HepG2 (cell line): ENCODE measurements around the gene ARHGEF39. TPM values are rescaled to one million over a fixed set of nuclear protein-coding genes. Genes with fewer than 3 reads are reported as not detected.

ENCODE experiments used
- ATAD3A ChIP-seq: sonication (generic); formaldehyde crosslinking; IDR thresholded peaks from 2 replicates; pipeline ENCODE4 v1.4.0; 2020; ENCODE audit warnings: missing genetic modification reagents
- HNF4G ChIP-seq, 2 experiments: sonication (generic) in 1 of 2; formaldehyde crosslinking in 1 of 2; IDR thresholded peaks; 2 replicates each; pipeline versions ENCODE4 v1.4.0 to v1.6.1; 2011 to 2020; ENCODE audit warnings: borderline replicate concordance in 2 of 2, low read depth in 2 of 2, mild to moderate bottlenecking in 2 of 2, low read length in 1 of 2, missing genetic modification reagents in 1 of 2, moderate library complexity in 1 of 2
- JDP2 ChIP-seq: sonication (generic); formaldehyde crosslinking; IDR thresholded peaks from 2 replicates; pipeline ENCODE4 v1.8.1; 2022; ENCODE audit warnings: missing genetic modification reagents, borderline replicate concordance
- KLF6 ChIP-seq: IDR thresholded peaks from 2 replicates; pipeline ENCODE4 v1.8.0; 2016; ENCODE audit warnings: missing biosample characterization, missing genetic modification reagents
- KMT2A ChIP-seq: sonication (generic); formaldehyde crosslinking; IDR thresholded peaks from 2 replicates; pipeline ENCODE4 v1.4.0; 2020; ENCODE audit warnings: missing genetic modification reagents
- MAZ ChIP-seq, 2 experiments: sonication (generic) in 1 of 2; formaldehyde crosslinking in 1 of 2; IDR thresholded peaks; 2 replicates each; pipeline versions ENCODE4 v1.5.0 to v1.6.1; 2012 to 2020; ENCODE audit warnings: low read depth in 2 of 2, mild to moderate bottlenecking in 2 of 2, borderline replicate concordance in 1 of 2, improper control_type of control experiment in 1 of 2, low read length in 1 of 2, missing genetic modification reagents in 1 of 2, moderate library complexity in 1 of 2
- MBD4 ChIP-seq: IDR thresholded peaks from 2 replicates; pipeline ENCODE4 v1.6.1; 2012; ENCODE audit warnings: low read length, inconsistent platforms, borderline replicate concordance
- MIER2 ChIP-seq: IDR thresholded peaks from 2 replicates; pipeline ENCODE4 v1.6.1; 2016; ENCODE audit warnings: missing biosample characterization, missing genetic modification reagents
- MLLT10 ChIP-seq: sonication (generic); formaldehyde crosslinking; IDR thresholded peaks from 2 replicates; pipeline ENCODE4 v1.4.0; 2020; ENCODE audit warnings: missing genetic modification reagents
- NKX3-1 ChIP-seq: sonication (generic); formaldehyde crosslinking; IDR thresholded peaks from 2 replicates; pipeline ENCODE4 v1.5.0; 2020; ENCODE audit warnings: missing genetic modification reagents
- NR2F1 ChIP-seq, 2 experiments: fragments of 450-650 bp in 1 of 2; formaldehyde crosslinking in 1 of 2; IDR thresholded peaks; 2 replicates each; pipeline versions ENCODE4 v1.5.0 to v1.6.1; 2016 to 2020; ENCODE audit warnings: mild to moderate bottlenecking in 1 of 2, missing compliant biosample characterization in 1 of 2, missing genetic modification reagents in 1 of 2, moderate library complexity in 1 of 2
- POLR2G ChIP-seq: fragments of 200-400 bp; formaldehyde crosslinking; IDR thresholded peaks from 2 replicates; pipeline ENCODE4 v1.6.1; 2018; ENCODE audit warnings: mild to moderate bottlenecking, low read depth, low read length, moderate library complexity
- PRMT3 ChIP-seq: sonication (generic); formaldehyde crosslinking; IDR thresholded peaks from 2 replicates; pipeline ENCODE4 v1.8.1; 2022; ENCODE audit warnings: low read depth, mild to moderate bottlenecking, moderate library complexity, missing genetic modification reagents, borderline replicate concordance
- SCMH1 ChIP-seq: sonication (generic); formaldehyde crosslinking; IDR thresholded peaks from 2 replicates; pipeline ENCODE4 v1.9.0; 2021; ENCODE audit warnings: missing genetic modification reagents, mild to moderate bottlenecking, borderline replicate concordance
- TCF12 ChIP-seq, 2 experiments: fragments of 450-650 bp in 1 of 2; sonication (generic) in 1 of 2; formaldehyde crosslinking in 1 of 2; IDR thresholded peaks; 2 replicates each; pipeline versions ENCODE4 v1.6.1 to v1.8.0; 2017 to 2022; ENCODE audit warnings: antibody characterized with exemption in 1 of 2, mild to moderate bottlenecking in 1 of 2, missing genetic modification reagents in 1 of 2, moderate library complexity in 1 of 2
- ZFP90 ChIP-seq: sonication (generic); formaldehyde crosslinking; IDR thresholded peaks from 2 replicates; pipeline ENCODE4 v1.8.0; 2022; ENCODE audit warnings: missing genetic modification reagents, mild to moderate bottlenecking, inconsistent platforms, borderline replicate concordance
- ZNF710 ChIP-seq: sonication (generic); formaldehyde crosslinking; IDR thresholded peaks from 2 replicates; pipeline ENCODE4 v1.5.0; 2020; ENCODE audit warnings: mild to moderate bottlenecking, missing genetic modification reagents, borderline replicate concordance
- ZNF746 ChIP-seq: sonication (generic); formaldehyde crosslinking; IDR thresholded peaks from 2 replicates; pipeline ENCODE4 v1.8.0; 2022; ENCODE audit warnings: mild to moderate bottlenecking, missing genetic modification reagents
- ZSCAN20 ChIP-seq: sonication (generic); formaldehyde crosslinking; IDR thresholded peaks from 2 replicates; pipeline ENCODE4 v1.4.0; 2020; ENCODE audit warnings: missing genetic modification reagents, mild to moderate bottlenecking, borderline replicate concordance
- polyA plus RNA-seq, 8 experiments: library from polyadenylated mRNA; depleted of rRNA in 3 of 8; stranded (reverse) in 7 of 8; unstranded in 1 of 8; fragments of >200 nt; fragmentation: Illumina TruSeq in 4 of 8; extraction: Trizol in 4 of 8; gene quantifications; 2 replicates each; pipeline versions ENCODE4 v1.2.1 to v1.2.3, GENCODE V29; 2011 to 2016; ENCODE audit warnings: low read depth in 4 of 8, missing spikeins in 1 of 8, mixed read lengths in 1 of 8; ENCODE audit not compliant: insufficient read depth in 1 of 8
- total RNA-seq, 5 experiments: library from RNA; depleted of rRNA; stranded (reverse); fragments of >200 nt; fragmentation: Illumina TruSeq; extraction: Trizol; gene quantifications; 2 replicates each; pipeline ENCODE4 v1.2.3, GENCODE V29; 2016; ENCODE audit warnings: low read depth in 1 of 5
- TF ChIP-seq, protein P1 (sequence below): IDR thresholded peaks from 2 replicates; pipeline ENCODE4 v1.6.1; 2012; ENCODE audit warnings: inconsistent platforms
- TF ChIP-seq, protein P2 (sequence below): sonication (generic); formaldehyde crosslinking; IDR thresholded peaks from 2 replicates; pipeline ENCODE4 v1.9.0; 2021; ENCODE audit warnings: missing genetic modification reagents, borderline replicate concordance
- TF ChIP-seq, protein P3 (sequence below): sonication (generic); formaldehyde crosslinking; IDR thresholded peaks from 2 replicates; pipeline ENCODE4 v1.4.0; 2020; ENCODE audit warnings: mild to moderate bottlenecking, missing genetic modification reagents

Gene ARHGEF39
- total and polyA plus RNA-seq, 2 of the 13 experiments (the other 11 are each of a cell fraction or from before 2014, with no cell fraction given) = 11.2 to 12.3 TPM

DNA sequence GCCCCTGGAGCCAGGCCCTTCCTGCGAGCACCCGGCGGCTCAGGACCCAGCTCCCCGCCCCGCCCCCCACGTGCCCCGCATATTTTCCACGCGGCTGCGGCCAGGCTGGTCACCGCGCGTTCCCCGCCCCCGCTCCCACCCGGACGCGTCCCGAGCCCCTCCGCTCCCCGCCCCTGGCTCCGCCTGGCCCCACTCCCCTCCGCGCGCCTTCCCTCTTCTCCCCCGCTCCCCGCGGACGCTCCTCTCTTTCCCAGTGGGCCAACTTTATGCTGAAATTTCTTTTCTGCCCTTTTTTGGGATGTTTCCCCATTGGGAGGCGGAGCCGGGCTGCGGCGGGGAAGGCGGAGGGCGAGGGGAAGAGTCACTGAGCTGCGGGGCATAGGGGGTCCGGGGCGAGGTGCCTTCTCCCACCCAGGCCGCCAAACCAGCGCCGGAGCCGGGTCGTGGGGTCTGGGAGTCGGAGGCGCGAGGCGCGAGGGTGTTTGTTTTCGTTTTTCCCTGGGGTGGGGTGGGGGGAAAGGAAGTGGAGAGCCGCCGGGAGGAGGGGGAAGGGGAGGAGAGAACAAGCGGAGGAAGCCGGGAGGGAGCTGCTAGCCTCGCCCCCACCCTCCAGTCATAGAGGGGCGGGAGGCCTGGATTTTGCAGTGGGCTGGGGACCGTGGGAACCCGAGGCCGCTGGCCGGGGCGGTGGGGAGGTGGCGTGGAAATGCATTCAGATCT is 25.8 kb upstream of the ARHGEF39 start (continued):
- TF ChIP-seq, protein P1, sequence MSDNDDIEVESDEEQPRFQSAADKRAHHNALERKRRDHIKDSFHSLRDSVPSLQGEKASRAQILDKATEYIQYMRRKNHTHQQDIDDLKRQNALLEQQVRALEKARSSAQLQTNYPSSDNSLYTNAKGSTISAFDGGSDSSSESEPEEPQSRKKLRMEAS = peak; percentile 60; the same call in 1 of the 2 replicates
- TF ChIP-seq NKX3-1 (CRISPR knock-in tag) = no peak
- TF ChIP-seq MLLT10 = no peak
- no peak for TF ChIP-seq KLF6 (CRISPR knock-in tag)
- TF ChIP-seq, protein P2, sequence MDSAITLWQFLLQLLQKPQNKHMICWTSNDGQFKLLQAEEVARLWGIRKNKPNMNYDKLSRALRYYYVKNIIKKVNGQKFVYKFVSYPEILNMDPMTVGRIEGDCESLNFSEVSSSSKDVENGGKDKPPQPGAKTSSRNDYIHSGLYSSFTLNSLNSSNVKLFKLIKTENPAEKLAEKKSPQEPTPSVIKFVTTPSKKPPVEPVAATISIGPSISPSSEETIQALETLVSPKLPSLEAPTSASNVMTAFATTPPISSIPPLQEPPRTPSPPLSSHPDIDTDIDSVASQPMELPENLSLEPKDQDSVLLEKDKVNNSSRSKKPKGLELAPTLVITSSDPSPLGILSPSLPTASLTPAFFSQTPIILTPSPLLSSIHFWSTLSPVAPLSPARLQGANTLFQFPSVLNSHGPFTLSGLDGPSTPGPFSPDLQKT (CRISPR knock-in tag) = no peak
- TF ChIP-seq ATAD3A (CRISPR knock-in tag) = no peak
- peak; percentile 50; the same call in 1 of the 2 replicates for TF ChIP-seq POLR2G
- no peak for TF ChIP-seq MIER2 (CRISPR knock-in tag)
- no peak for TF ChIP-seq TCF12 (IDR thresholded peaks at IDR 0.05)
- 0 out of 2 replicates have a peak, but pooled peaks have one; percentile 35 for TF ChIP-seq TCF12 (CRISPR knock-in tag; IDR thresholded peaks at IDR 0.05)
- no peak for TF ChIP-seq ZNF710 (CRISPR knock-in tag)
- TF ChIP-seq MBD4 = no peak
- no peak for TF ChIP-seq MAZ (IDR thresholded peaks at IDR 0.05; ENCODE audit: borderline replicate concordance, low read depth, low read length)
- peak; percentile 47; the same call in 1 of the 2 replicates for TF ChIP-seq MAZ (CRISPR knock-in tag; IDR thresholded peaks at IDR 0.05; ENCODE audit: low read depth)
- no peak for TF ChIP-seq HNF4G (IDR thresholded peaks at IDR 0.05; ENCODE audit: borderline replicate concordance, low read depth, low read length)
- TF ChIP-seq HNF4G (CRISPR knock-in tag; IDR thresholded peaks at IDR 0.05; ENCODE audit: borderline replicate concordance, low read depth) = no peak
- TF ChIP-seq PRMT3 (CRISPR knock-in tag) = no peak
- TF ChIP-seq KMT2A (CRISPR knock-in tag) = no peak
- no peak for TF ChIP-seq SCMH1 (CRISPR knock-in tag)
- TF ChIP-seq ZNF746 (CRISPR knock-in tag) = 0 out of 2 replicates have a peak, but pooled peaks have one; percentile 14
- TF ChIP-seq, protein P3, sequence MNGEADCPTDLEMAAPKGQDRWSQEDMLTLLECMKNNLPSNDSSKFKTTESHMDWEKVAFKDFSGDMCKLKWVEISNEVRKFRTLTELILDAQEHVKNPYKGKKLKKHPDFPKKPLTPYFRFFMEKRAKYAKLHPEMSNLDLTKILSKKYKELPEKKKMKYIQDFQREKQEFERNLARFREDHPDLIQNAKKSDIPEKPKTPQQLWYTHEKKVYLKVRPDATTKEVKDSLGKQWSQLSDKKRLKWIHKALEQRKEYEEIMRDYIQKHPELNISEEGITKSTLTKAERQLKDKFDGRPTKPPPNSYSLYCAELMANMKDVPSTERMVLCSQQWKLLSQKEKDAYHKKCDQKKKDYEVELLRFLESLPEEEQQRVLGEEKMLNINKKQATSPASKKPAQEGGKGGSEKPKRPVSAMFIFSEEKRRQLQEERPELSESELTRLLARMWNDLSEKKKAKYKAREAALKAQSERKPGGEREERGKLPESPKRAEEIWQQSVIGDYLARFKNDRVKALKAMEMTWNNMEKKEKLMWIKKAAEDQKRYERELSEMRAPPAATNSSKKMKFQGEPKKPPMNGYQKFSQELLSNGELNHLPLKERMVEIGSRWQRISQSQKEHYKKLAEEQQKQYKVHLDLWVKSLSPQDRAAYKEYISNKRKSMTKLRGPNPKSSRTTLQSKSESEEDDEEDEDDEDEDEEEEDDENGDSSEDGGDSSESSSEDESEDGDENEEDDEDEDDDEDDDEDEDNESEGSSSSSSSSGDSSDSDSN (CRISPR knock-in tag) = 0 out of 2 replicates have a peak, but pooled peaks have one; percentile 19
- TF ChIP-seq NR2F1 (CRISPR knock-in tag; IDR thresholded peaks at IDR 0.05) = no peak
- TF ChIP-seq JDP2 = no peak
- TF ChIP-seq ZFP90 (CRISPR knock-in tag) = peak; percentile 75; the same call in 1 of the 2 replicates
- peak; percentile 10; the same call in 1 of the 2 replicates for TF ChIP-seq ZSCAN20
